Esophagus muscularis mucosa (tissue), 3 donors: ENCODE measurements around the gene CELF3.

Source experiments
- POLR2A ChIP-seq: fragments of 450-650 bp; IDR thresholded peaks from one replicate; pipeline ENCODE4 v1.6.1; 2017; ENCODE audit warnings: antibody characterized with exemption, moderate library complexity, mild to moderate bottlenecking, low read depth
- POLR2AphosphoS5 ChIP-seq, 2 donors: sonication (generic); formaldehyde crosslinking; IDR thresholded peaks; one replicate each; pipeline ENCODE4 v1.6.1; 2017; ENCODE audit warnings: antibody characterized with exemption in 2 of 2
- TF ChIP-seq, protein P1 (sequence below), 3 experiments: fragments of 200-600 bp in 2 of 3; fragments of 450-650 bp in 1 of 3; sonication (generic) in 2 of 3; IDR thresholded peaks; one replicate each; pipeline ENCODE4 v1.5.1; 2017 to 2019; ENCODE audit warnings: antibody characterized with exemption in 3 of 3, mild to moderate bottlenecking in 2 of 3, moderate library complexity in 1 of 3

DNA sequence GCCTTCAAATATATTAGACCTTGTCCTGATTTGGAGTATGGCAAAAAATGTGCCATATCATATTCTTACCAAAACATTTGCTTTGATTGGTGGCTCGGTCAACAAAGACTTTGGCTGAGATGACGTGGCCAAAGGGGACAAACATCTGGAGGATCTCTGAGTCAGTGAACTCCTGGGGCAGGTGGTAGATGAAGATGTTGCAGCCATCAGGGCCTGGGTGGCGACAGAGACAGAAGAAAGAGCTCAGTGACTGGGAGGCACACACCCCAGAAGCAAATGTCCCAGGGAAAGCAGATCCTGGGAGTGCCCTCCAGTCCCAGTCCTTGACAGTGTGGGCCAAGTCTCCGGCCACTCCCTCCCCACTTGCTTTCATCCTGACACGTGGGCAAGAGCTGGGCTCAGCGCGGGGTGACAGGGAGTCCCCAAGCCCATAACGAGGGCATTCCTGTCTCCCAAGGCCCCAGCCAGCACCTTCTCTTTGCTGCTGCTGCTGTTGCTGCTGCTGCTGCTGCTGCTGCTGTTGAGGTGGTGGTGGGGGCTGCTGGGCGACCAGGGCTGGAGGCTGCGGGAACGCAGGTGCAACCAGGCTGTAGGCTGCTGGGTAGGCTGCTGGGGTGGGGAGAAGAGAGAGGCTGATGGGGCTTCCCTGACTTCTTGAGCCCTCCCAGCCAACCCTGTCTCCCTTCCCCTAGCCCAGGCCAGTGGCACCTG, 10.7 kb downstream of the CELF3 start:
- TF ChIP-seq POLR2A (no peak), POLR2AphosphoS5 (IDR thresholded peaks at IDR 0.05) (no peak)
- TF ChIP-seq, protein P1, sequence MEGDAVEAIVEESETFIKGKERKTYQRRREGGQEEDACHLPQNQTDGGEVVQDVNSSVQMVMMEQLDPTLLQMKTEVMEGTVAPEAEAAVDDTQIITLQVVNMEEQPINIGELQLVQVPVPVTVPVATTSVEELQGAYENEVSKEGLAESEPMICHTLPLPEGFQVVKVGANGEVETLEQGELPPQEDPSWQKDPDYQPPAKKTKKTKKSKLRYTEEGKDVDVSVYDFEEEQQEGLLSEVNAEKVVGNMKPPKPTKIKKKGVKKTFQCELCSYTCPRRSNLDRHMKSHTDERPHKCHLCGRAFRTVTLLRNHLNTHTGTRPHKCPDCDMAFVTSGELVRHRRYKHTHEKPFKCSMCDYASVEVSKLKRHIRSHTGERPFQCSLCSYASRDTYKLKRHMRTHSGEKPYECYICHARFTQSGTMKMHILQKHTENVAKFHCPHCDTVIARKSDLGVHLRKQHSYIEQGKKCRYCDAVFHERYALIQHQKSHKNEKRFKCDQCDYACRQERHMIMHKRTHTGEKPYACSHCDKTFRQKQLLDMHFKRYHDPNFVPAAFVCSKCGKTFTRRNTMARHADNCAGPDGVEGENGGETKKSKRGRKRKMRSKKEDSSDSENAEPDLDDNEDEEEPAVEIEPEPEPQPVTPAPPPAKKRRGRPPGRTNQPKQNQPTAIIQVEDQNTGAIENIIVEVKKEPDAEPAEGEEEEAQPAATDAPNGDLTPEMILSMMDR (IDR thresholded peaks at IDR 0.05): no peak
